IPS-NIHi7 (cell line): ENCODE results near the gene AGBL4.

Experiments
- DNase-seq: peaks from one replicate; pipeline ENCODE4 v3.0.0; 2012; ENCODE audit warnings: mixed read lengths; ENCODE audit errors: extremely low spot score

AGBL4 gene

DNA sequence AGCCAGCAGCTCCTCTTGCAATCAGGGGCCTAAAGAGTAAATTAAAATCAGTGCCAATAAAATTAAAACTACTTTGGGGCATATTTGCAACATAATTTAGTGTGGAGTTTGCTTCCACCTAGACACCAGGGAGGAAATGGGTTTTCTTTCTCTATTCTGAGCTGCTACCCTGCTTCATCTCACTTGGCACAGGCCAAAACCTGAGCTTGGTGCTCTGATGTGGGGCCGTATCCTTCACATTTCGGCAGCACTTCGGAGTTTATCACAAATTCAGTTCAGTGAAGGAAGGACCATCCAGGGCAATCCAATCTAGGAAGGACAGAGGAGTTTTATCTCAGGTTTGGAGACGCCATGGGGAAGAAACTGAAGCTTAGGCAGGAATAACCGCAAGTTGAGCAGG is 1428.1 kb downstream of the AGBL4 start:
- no peak for DNase-seq

DNA sequence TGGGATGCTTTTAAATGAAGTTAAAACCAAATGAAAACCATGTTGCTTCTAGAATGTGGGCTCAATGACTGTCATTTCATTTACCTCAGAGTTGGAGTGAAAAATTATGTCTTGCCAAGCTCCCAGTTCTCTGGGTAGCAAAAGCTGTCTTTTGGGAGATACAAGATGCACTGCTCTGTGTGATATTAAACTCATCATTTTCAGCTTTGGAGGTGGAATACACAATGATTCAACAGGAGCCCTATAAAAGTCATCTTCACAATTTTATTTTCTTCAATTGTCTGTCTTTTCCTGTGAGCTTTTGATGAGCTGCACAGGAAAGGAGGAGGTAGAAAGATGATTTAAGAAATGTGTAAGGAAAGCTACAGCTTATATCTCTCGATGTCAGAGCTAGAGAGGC is 1431.4 kb downstream of the AGBL4 start:
- DNase-seq = no peak

DNA sequence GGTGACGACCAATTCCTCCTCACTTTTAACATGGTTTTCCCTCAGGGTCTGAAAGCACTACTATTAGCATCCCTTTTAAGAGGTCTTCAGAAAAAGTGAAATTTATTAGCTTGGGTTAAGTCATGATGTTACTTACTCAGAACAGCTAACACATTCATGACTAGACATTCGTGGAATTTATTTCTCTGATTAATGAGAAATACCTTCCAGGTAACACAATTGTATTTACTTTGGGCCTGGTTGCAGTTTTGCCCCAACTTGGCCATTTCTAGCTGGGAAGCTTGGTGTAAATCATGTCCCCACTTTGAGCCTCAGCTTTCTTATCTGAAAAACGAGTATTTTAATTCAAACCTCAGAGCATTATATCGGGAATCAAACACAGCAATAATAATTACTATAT is 1432.6 kb downstream of the AGBL4 start:
- no peak for DNase-seq

DNA sequence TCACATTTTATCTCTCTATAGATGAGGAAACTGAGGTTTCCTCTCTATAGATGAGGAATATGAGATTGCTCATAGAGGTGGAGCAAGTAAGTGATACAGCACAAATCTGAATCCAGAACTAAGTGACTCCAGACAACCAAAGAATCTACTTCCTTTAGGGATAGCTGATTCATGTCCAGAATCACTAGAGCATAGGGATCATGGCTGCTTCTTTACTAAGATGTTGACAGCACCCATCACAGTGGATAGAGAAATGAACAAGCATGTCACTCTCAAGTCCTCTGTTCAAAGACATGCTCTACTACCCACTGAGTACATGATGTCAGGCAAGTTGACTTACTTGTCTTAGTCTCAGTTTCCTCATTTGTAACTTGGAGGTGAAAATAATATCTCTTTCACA is 1435.7 kb downstream of the AGBL4 start:
- no peak for DNase-seq

DNA sequence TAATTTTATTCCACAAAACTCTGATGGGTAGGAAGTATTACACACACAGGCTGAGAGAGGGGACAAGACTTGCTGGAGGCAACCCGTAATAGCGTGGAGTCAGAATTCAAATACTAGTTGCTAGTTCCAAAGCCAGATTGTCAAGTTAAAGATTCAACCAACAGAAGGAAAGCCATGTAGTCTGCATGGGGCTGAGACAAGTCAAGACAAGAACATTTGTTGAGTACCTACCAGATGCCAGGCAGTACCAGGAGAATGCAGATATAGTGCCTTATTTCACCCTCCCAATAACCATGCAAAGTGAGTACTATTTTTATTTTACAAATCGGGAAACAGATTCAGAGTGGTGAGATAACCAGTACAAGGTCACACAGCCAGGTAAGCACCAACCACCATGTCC is 1441.3 kb downstream of the AGBL4 start:
- no peak for DNase-seq

DNA sequence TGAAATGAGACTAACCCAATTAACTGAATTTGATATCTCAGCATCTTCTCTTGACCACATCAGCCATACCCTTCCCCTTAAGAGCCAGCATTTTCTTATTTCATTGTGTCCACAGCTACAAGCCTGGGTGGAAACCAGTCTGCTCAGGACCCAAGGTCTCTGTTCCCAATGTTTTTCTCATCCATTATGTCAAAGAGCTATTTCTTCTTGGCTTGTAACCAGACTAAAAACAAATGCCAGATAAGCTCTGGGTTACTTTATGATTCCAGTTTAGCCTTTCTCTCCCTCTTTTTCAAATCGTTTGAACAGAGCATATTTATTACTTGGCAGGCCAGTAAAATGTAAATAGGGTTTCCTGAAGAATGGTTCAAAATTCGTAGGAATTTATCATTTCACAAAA is 1442.5 kb downstream of the AGBL4 start:
- DNase-seq = no peak

DNA sequence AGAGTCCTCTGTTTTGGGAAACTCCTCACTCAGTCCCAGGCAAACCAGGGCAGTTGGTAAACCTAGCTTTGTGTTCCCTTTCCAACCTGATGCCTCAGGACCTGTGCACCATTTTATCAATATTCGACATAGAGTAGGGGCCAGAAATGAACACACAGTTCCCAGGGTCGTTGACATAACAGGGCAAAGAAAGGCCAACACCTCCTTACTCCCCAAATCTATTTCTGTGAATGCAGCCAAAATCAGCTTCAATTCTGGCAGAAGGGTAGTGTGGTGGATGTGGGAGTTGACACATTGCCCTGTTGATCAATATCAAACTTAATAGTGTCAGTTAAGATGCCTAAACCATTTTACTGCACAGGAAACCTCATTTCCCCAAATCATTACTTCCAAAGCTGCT is 1447.2 kb downstream of the AGBL4 start:
- DNase-seq = no peak

DNA sequence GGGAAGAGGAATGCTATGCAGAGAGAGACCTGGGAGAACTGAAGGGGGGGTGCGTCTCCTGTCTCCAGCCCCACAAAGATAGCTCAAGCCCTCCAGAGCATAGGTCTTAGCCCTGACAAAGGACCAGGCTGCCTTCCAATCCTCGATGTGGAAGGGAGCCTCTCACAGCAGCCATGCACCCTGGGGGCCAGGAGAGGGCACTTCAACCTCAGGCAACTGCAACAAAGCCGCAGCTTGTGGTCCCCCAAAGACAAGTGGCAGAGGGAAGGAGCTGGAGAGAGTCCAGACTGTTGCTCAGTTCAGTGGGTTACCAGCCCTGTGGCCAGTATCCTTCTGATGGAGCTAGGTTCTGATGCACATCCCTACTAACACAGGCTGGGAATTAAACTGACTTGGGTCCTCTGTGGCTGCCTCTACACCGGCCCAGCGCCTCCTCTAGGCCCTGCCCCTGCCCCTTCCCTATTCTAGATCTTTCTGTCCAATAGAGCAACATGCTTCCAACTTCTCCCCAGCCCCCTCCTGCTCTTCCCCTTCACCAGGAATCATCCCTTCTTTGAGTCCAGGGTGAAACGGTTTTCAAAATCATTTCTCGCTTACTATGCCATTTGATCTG is 1451.0 kb downstream of the AGBL4 start:
- DNase-seq = peak; percentile 94

DNA sequence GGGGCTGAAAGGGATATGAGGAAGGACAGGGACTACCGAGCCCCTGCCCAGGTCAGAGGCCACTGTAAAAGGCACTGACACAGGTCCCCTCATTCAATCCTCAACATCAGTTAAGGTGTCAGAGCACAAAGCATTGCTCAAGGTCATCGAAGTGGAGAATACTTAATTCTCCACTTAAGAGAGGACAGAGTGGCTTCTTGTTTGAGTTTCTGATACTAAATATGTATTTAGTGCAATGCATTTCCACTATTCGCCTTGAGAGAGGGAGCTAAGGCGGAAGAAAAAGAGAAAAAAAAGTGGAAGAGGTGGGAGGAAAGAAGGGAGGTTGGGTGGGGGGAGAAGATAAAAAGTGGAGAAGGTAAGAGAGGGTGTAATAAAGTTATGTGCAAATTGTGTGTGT is 1451.6 kb downstream of the AGBL4 start:
- DNase-seq = no peak

DNA sequence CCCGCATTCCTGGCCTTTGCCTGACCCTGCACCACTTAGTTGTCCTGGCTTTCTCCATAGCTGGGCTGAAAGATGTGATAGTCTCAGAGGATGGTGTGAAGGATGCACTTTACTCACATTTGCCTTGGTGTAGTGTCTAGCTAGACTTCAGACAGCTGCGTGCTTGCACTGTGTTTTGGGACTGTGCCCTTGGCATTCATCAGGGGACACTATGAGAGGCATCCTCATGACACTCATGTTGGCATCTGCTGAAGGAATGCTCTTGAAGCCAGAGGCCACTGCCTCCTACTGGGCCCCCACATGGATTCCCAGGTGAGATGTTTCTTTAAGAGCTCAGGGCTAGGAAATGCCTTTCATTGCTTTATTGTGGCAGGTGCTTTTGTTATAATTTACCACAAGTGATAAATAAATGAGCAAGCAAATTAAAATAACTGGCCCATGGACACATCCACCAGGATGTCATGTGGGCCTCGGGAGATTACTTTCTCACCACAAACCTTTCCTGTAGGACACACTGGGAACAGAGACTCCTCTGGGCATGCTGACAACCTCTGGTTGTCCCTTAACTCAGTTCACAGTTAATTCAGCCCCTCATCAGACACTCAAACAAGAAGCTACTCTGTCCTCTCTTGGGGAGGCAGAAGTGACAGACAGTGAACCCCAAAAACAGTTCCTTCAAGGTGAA is 1452.3 kb downstream of the AGBL4 start:
- no peak for DNase-seq

DNA sequence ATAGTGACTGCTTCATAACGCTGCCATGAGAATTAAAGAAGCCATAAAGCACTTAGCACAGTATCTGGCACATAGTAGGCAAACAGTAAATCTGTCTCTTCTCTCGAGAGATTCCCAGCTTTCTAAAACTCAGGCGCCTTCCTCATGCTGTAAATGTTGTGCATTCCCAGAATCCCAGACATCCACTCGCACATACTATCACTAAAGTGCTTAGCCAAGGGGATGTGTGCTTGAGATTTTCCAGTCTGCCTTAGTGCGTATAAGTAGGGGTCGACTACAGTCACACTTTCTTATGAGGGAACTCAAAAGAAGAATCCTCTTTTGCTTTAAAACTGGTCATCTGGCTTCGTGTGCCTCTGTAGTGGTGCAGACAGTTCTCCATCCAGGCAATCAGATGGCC is 1453.2 kb downstream of the AGBL4 start:
- no peak for DNase-seq

DNA sequence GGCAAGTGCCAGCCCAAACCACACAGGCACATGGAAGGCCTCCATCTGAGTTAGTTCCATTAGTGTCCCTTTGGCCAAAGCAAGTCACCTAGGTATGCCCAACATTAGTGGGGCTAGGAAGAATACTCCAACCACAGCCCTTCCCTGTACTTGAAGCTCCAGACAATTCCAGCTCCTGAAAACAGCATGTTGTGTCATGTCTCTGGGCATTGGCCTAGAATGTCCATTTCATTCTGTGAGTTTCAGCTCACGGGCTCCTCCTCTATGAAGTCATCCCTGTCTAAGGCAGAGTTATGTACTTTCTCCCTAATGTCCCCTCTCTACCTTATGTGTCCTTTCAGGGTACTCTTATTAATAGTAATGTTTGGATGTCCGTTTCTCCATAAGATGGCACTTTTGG is 1455.3 kb downstream of the AGBL4 start:
- DNase-seq = no peak

DNA sequence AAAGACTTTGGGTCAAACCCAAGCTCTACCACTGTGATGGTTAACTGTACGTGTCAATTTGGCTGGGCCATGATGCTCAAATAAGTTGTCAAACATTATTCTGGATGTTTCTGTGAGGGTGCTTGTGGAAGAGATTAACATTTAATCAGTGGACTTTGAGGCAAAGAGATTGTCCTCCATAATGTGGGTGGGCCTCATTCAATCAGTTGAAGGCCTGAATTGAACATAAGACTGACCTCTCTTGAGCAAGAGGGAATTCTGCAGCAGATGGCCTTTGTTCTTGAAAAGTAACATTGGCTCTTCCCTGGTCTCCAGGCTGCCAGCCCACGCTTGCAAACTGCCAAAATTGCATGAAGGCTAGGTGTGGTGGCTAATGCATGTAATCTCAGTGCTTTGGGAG is 1457.3 kb downstream of the AGBL4 start:
- DNase-seq = no peak

DNA sequence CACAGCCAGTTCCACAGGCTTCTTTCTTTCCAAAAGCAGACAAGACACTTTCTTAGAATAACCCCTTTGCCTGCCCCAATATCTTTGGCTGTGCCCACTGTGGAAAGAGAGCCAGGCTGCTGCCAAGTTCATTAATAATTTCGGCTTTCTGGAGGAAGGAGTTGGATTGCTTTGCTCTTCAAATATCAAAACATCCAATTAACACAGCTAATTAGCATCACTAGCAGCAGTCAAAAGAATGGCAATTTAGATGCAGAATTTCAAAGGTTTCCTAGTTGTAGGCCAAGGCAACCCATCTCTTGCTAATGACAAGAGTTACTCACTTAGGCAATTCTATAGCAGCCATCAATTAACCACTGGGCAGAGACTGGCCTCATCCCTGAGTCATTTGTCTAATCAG is 1460.7 kb downstream of the AGBL4 start:
- no peak for DNase-seq

DNA sequence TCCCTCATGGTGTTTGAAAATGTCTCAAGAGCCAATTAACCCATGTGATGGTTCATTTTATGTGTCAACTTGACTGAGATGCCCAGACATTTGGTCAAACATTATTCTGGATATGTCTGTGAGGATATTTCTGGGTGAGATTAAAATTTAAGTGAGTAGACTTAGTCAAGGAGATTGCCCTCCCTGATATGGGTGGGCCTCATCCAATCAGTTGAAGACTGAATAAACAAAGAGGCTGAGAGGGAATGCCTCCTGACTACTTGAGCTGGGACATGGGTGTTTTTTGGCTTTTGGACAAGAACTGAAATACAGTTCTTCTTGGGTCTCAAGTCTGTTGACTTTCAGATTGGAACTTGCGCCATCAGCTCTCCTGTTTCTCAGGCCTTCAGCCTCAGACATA is 1462.3 kb downstream of the AGBL4 start:
- DNase-seq = no peak

DNA sequence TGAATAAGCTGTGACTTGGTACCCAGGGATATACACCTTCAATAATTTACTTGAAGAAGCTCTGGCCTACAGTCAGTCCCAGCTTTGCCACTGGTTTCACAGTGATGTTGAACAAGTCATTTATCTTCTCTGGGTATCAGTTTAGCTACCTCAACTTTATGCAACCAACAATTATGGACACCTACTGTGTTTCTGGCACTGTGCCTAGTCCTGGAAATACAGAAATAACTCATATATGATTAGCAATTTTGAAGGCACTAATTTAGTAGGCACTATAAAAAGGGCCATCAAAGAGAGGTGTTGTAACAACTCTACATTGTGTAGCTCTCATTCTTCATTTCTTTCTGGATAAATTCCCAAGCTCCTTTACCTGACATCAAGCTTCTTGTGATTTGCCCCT is 1463.2 kb downstream of the AGBL4 start:
- no peak for DNase-seq

DNA sequence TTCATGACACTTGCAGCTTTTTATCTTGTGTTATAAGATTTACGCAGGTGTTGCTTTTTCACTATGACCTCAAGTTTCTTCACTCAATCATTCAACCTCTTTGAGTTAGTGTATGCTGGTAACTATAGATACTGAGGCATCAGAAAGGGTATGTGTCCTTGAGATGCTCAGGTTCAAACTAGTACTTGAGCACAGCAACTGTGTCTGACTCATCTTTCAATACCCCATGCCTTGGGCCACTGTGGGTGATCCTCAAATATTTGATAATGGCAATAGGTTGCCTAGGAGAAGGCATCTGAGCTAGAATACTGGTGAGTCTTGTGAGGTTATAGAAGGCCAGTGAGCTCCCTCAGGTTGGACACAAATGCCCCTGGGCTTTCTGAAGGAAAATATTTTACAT is 1463.6 kb downstream of the AGBL4 start:
- DNase-seq = no peak

DNA sequence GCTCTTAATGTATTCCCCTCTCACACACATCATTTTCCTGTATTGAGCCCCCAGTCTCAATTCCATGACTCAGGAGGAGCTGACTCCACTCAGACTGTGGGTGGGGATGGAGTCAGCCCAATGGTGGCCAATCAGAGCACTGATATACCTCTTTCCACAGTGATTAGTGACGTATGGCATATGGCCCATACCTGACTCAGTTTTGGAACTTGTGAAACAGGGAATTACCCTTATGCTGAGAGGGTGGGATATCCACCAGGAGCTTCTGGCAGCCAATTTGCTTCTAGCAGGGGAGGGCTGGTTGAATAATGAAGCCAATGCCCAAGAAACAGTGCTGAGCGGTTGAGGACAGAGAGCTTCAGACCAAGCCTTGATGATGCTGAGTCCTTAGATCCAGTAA is 1465.4 kb downstream of the AGBL4 start:
- no peak for DNase-seq

DNA sequence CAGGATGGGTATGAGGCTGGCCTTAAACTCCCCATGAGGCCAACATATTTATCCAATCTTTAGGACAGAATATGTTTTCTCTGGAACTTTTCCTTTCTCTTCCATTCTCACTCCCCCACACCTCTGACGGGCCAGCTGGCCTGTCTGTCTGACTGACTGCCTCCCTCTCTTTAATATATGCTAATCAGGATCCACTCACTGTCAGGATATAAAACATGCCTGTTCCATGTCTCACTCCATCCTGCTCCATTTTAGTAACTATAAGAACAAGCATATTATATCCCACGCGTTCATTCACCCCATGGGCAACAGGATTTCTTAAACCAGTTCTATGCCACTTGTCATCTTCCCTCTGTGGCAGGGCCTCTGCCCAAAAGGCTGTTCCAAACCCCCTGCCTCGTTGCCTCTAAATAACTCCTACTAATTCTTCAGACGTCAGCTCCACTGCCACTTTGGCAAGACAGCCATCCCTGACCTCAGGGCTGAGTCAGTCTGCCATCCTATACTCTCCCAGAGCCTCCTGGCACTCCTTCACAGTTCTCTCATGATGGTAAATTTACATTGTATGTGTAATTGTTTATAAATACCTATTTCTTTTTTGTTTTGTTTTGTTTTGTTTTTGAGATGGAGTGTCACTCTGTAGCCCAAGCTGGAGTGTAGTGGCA is 1467.4 kb downstream of the AGBL4 start:
- no peak for DNase-seq

DNA sequence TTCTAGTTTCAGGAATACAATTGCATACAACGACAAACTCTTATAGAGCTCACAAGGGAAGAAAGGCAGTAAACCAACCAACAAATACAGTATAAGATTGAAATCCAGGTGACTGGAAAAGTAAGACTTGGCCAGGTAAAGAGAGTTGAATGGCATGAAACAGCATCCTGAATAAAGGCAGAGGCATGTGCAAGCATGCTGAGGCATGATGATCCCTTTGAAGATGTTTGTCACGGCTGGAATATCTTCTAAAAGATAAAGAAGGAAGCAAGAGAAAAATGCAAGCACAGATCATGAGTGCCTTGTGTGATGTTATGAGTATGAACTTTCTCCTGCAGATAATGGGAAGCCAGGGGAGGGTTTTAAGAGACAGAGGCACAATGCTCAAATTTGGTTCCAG is 1468.5 kb downstream of the AGBL4 start:
- DNase-seq = no peak

DNA sequence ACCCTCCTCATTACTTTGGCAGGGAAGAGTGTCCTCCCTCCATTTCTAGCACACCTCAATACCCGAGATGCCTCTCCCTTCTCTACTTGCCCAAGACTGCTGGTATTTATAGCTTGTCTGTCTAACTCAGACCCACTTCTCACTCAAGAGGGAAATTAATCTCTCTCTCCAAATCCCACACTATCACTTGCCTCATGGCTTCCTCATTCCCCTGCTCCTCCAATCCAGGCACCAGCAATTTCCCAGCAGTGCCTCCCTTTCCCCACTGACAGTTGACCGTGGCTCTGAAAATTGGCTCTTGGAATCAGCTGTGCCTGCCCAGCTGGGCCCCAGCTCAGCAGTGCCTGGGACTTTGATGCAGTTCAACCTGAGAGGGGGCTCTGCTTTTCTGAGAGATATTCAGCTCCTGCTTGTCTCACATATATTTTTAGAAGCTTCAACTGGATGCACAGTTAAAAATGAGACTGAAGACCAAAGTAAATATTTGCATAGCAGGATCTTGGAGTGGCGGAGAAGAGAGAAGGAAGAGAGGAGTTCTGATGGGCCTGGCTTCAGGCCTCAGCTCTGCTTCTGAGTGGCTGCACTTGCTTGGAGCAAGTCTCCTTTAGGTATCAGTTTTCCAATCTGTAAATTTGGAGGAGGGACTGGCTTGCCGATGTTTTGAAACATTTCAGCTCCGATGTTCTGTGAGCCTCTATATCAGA is 1470.7 kb downstream of the AGBL4 start:
- DNase-seq = no peak

DNA sequence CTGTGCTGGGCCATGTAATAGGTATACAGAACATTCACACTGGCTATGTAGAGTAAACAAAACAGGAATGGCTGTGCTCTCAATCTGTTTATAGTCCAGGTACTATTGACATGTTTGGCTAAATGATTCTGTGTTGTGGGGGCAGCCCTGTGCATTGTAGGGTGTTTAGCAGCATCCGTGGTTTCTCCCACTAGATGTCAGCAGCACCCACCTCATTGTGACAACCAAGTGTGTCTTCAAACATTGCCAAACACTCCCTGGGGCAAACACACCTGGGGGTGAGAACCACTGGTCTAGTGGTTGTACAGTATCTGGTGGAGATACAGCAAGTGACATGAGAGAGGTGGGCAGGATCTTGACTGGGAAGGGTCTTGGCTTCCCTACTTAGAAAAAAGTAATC is 1471.3 kb downstream of the AGBL4 start:
- DNase-seq = peak; percentile 42

DNA sequence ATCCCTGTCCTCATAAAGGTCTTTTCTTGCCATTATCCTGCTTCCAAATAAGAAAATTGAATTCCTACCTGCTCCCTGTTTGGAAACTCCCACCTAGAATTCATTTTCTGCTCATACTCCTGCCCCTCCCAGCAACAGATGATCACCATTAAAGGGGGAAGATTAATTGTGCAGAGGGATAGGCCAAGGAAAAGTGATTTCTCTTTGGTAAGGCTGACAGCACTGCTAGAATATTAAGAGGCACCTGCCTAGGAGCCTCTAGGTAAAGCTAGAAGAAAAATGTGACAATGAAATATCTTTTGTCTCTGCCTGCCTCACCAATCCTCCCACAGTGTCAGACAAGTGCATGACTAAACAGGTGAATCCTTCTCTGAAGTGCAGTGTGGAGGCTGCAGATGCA is 1474.8 kb downstream of the AGBL4 start:
- no peak for DNase-seq
